ENCODE results near the gene RGPD5.
"Not testable (repeated sequence)": the region's sequence is repeated elsewhere in the genome, so short reads cannot be mapped to it uniquely, and the experiment has no call there.

DNA sequence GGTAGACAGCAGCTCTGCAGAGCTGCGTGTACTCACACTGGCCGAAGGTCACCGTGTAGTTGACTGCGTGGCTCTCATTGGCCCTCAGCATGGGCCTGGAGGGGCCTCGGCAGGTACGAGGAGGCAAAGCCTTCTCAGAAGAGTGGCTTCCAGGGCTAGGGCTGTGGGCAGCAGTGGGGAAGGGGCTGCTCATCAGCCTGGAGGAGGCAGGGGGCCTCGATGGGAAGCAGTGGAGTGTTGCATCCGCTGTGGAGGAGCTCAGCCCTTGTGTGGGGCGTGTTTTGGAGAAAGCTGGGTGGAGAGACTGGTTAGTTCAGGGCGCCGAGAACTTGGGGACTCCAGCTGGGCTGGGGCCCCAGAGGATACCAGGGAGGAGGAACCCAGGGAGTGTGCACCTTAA is 28.0 kb upstream of the RGPD5 start:
- TF ChIP-seq POLR2A (IDR thresholded peaks at IDR 0.05; ENCODE audit: low read depth) = not testable (repeated sequence)
- TF ChIP-seq, protein P1, sequence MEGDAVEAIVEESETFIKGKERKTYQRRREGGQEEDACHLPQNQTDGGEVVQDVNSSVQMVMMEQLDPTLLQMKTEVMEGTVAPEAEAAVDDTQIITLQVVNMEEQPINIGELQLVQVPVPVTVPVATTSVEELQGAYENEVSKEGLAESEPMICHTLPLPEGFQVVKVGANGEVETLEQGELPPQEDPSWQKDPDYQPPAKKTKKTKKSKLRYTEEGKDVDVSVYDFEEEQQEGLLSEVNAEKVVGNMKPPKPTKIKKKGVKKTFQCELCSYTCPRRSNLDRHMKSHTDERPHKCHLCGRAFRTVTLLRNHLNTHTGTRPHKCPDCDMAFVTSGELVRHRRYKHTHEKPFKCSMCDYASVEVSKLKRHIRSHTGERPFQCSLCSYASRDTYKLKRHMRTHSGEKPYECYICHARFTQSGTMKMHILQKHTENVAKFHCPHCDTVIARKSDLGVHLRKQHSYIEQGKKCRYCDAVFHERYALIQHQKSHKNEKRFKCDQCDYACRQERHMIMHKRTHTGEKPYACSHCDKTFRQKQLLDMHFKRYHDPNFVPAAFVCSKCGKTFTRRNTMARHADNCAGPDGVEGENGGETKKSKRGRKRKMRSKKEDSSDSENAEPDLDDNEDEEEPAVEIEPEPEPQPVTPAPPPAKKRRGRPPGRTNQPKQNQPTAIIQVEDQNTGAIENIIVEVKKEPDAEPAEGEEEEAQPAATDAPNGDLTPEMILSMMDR (IDR thresholded peaks at IDR 0.05) = not testable (repeated sequence)

Measured in esophagus muscularis mucosa (tissue), 3 donors.